GM18873 (cell line): ENCODE measurements around the gene ENG.

ENCODE experiments used
- ATAC-seq: cut with Tn5 transposase; IDR thresholded peaks from one replicate; pipeline ENCODE4 v1.9.1; 2021; ENCODE audit warnings: mild to moderate bottlenecking, moderate library complexity, moderate number of reproducible peaks; ENCODE audit not compliant: unreplicated experiment, low FRiP score

Gene ENG

GRCh38 chr9:127816362-127816725 is 38.1 kb downstream of the ENG start:
- ATAC-seq, result no peak

- ATAC-seq, result no peak
These were observed 38.7 kb downstream of the ENG start for GRCh38 chr9:127815512-127816361.

GRCh38 chr9:127814619-127815511 is 39.6 kb downstream of the ENG start:
- no peak for ATAC-seq

- no peak for ATAC-seq
These were observed 40.7 kb downstream of the ENG start for GRCh38 chr9:127813686-127814226.

GRCh38 chr9:127812936-127813675 is 41.4 kb downstream of the ENG start:
- ATAC-seq, result no peak

- ATAC-seq, result no peak
These were observed 42.4 kb downstream of the ENG start for GRCh38 chr9:127812011-127812410.

- ATAC-seq, result no peak
These were observed 43.9 kb downstream of the ENG start for GRCh38 chr9:127810378-127811187.

- no peak for ATAC-seq
These were observed 44.7 kb downstream of the ENG start for GRCh38 chr9:127809540-127810377.

GRCh38 chr9:127809002-127809539 is 45.4 kb downstream of the ENG start:
- no peak for ATAC-seq

GRCh38 chr9:127808347-127809001 is 46.0 kb downstream of the ENG start:
- no peak for ATAC-seq

GRCh38 chr9:127806871-127807270 is 47.6 kb downstream of the ENG start:
- no peak for ATAC-seq

- no peak for ATAC-seq
These were observed 48.8 kb downstream of the ENG start for GRCh38 chr9:127805620-127806019.

- no peak for ATAC-seq
These were observed 50.7 kb downstream of the ENG start for GRCh38 chr9:127803507-127804352.

- ATAC-seq, result peak; percentile 48
These were observed 51.6 kb downstream of the ENG start, which contains the start of gene FPGS for GRCh38 chr9:127802576-127803443. FPGS (plus strand) TSS chr9:127802882; CDS start chr9:127802925, 43 bp downstream.

GRCh38 chr9:127801955-127802575 is 52.4 kb downstream of the ENG start:
- no peak for ATAC-seq
